GM13976 (cell line): ENCODE results near the gene NKAPL.

Experiments
- DNase-seq: peaks from one replicate; pipeline ENCODE4 v3.0.0; 2012; ENCODE audit warnings: low spot score
- CTCF ChIP-seq: IDR thresholded peaks from 2 replicates; pipeline ENCODE4 v1.5.1; 2012; ENCODE audit warnings: borderline replicate concordance, mild to moderate bottlenecking; ENCODE audit not compliant: insufficient read depth; ENCODE audit errors: extremely low read depth, missing control alignments, control extremely low read depth
- in situ Hi-C: fragments of 300-500 bp; cut with MboI; formaldehyde crosslinking; loops from one replicate; pipeline ENCODE4 v1.12.0; 2022; ENCODE audit warnings: low sequenced_read_pairs, mixed read lengths, inconsistent platforms; ENCODE audit not compliant: unreplicated experiment

NKAPL gene

DNA sequence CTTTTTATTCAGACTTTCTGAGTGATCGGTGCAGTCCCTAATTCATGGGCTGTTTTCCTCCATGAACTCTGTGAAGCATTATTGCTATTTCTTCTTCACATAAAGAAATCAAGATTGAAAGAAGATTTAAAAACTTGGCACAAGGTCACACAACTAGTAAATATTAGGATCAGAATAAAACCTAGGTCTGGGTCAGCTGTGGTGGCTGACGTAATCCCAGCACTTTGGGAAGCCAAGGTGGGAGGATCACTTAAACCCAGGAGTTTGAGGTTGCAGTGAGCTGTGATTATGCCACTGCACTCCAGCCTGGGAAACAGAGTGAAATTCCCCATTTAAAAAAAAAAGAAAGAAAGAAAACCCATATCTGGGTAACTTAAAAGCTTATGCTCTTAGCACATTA is 32.6 kb upstream of the NKAPL start:
- TF ChIP-seq CTCF, result no peak
- DNase-seq, result no peak
- in situ Hi-C loops, result no loop called here

DNA sequence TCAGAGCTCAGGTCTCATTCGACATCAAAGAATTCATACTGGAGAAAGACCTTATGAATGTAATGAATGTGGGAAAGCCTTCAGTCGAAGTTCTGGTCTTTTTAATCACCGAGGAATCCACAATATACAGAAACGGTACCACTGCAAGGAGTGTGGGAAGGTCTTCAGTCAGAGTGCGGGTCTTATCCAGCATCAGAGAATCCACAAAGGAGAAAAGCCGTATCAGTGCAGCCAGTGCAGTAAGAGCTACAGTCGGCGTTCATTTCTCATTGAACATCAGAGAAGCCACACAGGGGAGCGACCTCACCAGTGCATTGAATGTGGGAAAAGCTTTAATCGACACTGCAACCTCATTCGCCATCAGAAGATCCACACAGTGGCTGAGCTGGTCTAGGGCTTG is 26.3 kb upstream of the NKAPL start:
- DNase-seq, result no peak
- in situ Hi-C loops, result no loop called here
- no peak for TF ChIP-seq CTCF

DNA sequence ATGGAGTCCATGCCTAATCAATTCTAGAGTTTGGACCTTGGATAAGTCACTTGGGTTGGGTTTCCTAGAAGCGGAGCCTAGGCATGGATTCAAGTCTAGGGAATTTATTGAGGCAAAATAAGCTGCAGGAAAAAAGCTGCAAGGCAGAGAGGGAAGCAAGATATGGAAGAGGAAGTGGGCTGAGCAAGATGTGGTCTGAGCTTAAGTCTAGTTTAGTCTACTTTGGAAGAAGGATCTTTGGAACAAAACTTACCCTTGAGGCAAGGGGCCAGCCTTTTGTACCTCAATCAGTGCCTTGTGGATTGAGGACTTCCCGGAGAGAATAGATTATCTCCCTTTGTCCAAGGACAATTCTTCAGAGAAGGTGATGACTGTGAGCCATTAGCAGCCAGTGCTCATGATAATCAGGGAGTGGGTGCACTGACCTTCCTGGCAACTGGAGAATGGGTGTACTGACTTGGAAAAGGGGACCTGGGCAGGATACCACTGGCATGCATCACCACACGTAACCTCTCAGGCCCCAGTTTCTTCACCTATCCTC is 23.1 kb upstream of the NKAPL start:
- in situ Hi-C loops, result no loop called here
- TF ChIP-seq CTCF, result no peak
- no peak for DNase-seq

DNA sequence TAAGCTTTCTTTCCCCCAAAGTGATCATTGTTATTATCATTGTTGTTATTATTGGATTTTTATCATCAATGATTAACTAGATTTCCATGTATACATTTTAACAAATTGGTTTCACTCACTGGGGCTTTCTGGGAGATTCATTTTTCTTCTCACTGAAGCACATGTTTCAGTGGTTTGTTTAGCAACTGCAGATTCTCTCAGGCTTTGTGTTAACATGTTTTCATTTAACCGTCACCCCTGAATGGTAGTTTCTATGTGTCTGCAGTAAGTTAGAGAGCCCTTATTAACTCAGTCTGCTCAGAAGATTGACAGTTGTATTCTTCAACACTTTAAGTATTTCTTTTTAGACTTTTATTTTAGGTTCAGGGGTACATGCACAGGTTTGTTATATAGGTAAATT is 19.5 kb upstream of the NKAPL start:
- TF ChIP-seq CTCF, result no peak
- in situ Hi-C loops, result no loop called here
- DNase-seq, result no peak

DNA sequence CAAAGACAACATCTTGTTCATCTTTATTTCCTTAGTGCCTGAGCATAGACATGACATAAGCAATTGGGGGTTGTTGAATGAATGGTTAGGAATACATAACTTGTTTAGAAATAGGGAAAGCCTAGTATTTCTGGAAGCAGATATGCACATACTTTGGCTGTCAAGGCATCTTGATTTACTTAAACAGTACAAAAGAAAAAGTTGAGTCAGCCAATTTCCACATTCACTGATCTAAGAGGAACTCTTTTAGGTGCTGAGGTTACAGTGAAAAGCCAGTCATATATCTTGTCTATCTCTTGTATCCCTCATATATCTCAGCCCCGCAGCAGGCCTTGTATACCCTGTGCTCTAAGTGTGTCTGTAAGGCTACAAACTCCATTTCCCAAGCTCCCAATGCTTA is 18.6 kb upstream of the NKAPL start:
- TF ChIP-seq CTCF, result no peak
- in situ Hi-C loops, result no loop called here
- no peak for DNase-seq

DNA sequence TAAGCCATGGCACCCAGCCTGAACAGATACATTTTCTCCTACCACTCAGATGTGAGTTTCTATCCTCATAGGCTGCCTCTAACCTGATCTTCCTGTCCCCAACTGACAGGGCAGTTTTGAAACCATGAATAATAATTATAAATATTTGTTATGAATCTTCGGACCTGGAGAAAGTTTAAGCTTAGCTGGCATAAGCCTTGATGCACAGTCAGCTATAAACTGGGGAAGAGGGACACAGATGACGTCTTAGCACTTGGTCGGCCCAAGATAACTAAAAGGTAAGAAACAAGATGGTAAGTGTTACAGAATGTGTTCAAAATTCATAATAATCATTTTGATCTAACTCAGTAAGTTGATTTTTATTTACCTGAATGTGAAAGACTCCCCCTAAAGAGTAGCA is 15.2 kb upstream of the NKAPL start:
- no peak for TF ChIP-seq CTCF
- no peak for DNase-seq
- in situ Hi-C loops, result no loop called here
